A673 (cell line): ENCODE results near the gene MMD. TPM values are rescaled to one million over a fixed set of nuclear protein-coding genes. Genes with fewer than 3 reads are reported as not detected.

Source experiments
- BruUV-seq: library from RNA; stranded (reverse); fragments of 400-500 nt; replicated peaks from 2 replicates; lab custom pipeline; 2021; lab: Mats Ljungman, UMichigan
- CTCF ChIA-PET: fragments of 300-600 bp; sonication (Branson Sonifier 250); formaldehyde crosslinking; loops from one replicate; lab custom pipeline; 2022; ENCODE audit warnings: antibody characterized with exemption; lab: Charles Lee
- POLR2A ChIA-PET: fragments of 300-600 bp; sonication (Branson Sonifier 250); formaldehyde crosslinking; loops from one replicate; lab custom pipeline; 2022; ENCODE audit warnings: antibody characterized with exemption; ENCODE audit not compliant: low non-redundant PET; lab: Charles Lee
- DNase-seq: peaks from one replicate; pipeline ENCODE4 v3.0.0-alpha.2; 2015; ENCODE audit warnings: low spot score
- H3K27ac ChIP-seq: fragments of 200-600 bp; sonication (generic); 2 replicates; pipeline ENCODE4 v1.5.1; 2016; ENCODE audit warnings: mixed run types, low read depth, mild to moderate bottlenecking, mixed read lengths, antibody characterized with exemption, low read length; ENCODE audit not compliant: poor library complexity, severe bottlenecking
- H3K27me3 ChIP-seq: fragments of 200-600 bp; sonication (generic); replicated peaks from 2 replicates; pipeline ENCODE4 v1.6.1; 2017; ENCODE audit warnings: mixed run types, low read depth, mild to moderate bottlenecking, mixed read lengths, antibody characterized with exemption, low read length; ENCODE audit not compliant: insufficient read depth, poor library complexity
- H3K36me3 ChIP-seq: fragments of 200-600 bp; sonication (generic); 2 replicates; pipeline ENCODE4 v1.6.1; 2016; ENCODE audit warnings: mixed run types, mild to moderate bottlenecking, mixed read lengths, antibody characterized with exemption, low read length; ENCODE audit not compliant: insufficient read depth, poor library complexity, severe bottlenecking
- H3K4me1 ChIP-seq: fragments of 200-600 bp; sonication (generic); 2 replicates; pipeline ENCODE4 v1.6.1; 2017; ENCODE audit warnings: mixed run types, mild to moderate bottlenecking, mixed read lengths, antibody characterized with exemption, low read length; ENCODE audit not compliant: insufficient read depth, poor library complexity, severe bottlenecking
- H3K4me3 ChIP-seq: fragments of 200-600 bp; sonication (generic); 2 replicates; pipeline ENCODE4 v1.5.1; 2016; ENCODE audit warnings: low read depth, mixed run types, mild to moderate bottlenecking, mixed read lengths, low read length; ENCODE audit not compliant: poor library complexity, severe bottlenecking
- H3K9me3 ChIP-seq: fragments of 200-600 bp; sonication (generic); 2 replicates; pipeline ENCODE4 v1.6.1; 2016; ENCODE audit warnings: mixed run types, low read depth, mild to moderate bottlenecking, mixed read lengths, antibody characterized with exemption, low read length; ENCODE audit not compliant: poor library complexity, severe bottlenecking
- EZH2 ChIP-seq: fragments of 200-600 bp; sonication (generic); IDR thresholded peaks from 2 replicates; pipeline ENCODE4 v1.6.1; 2017; ENCODE audit warnings: borderline replicate concordance, low read depth, mild to moderate bottlenecking, mixed read lengths, antibody characterized with exemption, low read length; ENCODE audit not compliant: poor library complexity, severe bottlenecking
- intact Hi-C: fragments of 100-400 bp; cut with micrococcal nuclease; formaldehyde crosslinking; loops from one replicate; pipeline ENCODE4 v1.10.0; 2022; ENCODE audit not compliant: unreplicated experiment
- total RNA-seq: library from RNA; stranded (reverse); gene quantifications from 2 replicates; pipeline ENCODE4 v1.2.3, GENCODE V29; 2021
- TF ChIP-seq, protein P1 (sequence below): fragments of 300-800, 200-600 bp; sonication (generic); conservative IDR thresholded peaks from 2 replicates; pipeline ENCODE4 v1.5.1; 2017; ENCODE audit warnings: low read depth, mild to moderate bottlenecking, antibody characterized with exemption, low read length, moderate library complexity, mixed read lengths

Gene MMD
- total RNA-seq, 1 experiment from 2014 or later = 24.9 TPM

DNA sequence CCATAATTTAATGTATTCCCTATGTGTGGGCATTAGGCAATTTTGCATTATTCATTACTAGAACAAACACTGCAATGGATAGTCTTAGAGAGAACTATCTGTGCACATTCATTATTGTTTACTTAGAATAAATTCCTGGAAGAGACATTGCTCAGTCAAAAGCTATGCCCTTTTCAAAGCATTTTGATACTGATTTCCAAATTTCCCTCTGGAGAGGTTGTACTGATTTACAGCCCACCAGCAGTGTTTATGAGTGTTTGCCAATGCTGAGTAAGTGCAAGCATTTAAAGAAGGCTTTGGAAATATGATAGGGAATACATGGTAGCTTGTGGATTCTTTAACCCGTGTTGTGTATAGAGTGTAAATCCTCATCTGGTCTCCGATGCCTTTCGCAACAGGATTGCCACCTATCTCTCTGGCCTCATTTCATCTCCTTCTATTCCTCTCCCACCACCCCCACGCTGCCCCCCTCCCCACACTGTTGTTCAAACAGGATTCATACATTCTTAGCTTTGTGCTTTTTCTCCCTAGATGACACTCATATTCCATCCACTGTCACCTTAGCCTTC is 33.4 kb upstream of the MMD start:
- ChIA-PET POLR2A (no interaction called here), CTCF (interaction anchor here (0.6 kb wide), 1 partner anchor 300 kb away, joined by 3 read pairs; no protein-coding TSS in a partner anchor)
- intact Hi-C loops = loop anchor here (5.0 kb wide), 1 partner anchor 248 kb away; no protein-coding TSS in a partner anchor
- H3K36me3 ChIP-seq = no peaks in the 10 kb centered on the region
- no TSS peak for BruUV-seq
- peaks cover 54% of the 10 kb centered on the region for H3K4me1 ChIP-seq
- peak; percentile 60 for DNase-seq
- no peak overlapping the region for H3K27ac ChIP-seq
- no peaks in the 10 kb centered on the region for H3K27me3 ChIP-seq
- no peak for TF ChIP-seq EZH2
- TF ChIP-seq, protein P1, sequence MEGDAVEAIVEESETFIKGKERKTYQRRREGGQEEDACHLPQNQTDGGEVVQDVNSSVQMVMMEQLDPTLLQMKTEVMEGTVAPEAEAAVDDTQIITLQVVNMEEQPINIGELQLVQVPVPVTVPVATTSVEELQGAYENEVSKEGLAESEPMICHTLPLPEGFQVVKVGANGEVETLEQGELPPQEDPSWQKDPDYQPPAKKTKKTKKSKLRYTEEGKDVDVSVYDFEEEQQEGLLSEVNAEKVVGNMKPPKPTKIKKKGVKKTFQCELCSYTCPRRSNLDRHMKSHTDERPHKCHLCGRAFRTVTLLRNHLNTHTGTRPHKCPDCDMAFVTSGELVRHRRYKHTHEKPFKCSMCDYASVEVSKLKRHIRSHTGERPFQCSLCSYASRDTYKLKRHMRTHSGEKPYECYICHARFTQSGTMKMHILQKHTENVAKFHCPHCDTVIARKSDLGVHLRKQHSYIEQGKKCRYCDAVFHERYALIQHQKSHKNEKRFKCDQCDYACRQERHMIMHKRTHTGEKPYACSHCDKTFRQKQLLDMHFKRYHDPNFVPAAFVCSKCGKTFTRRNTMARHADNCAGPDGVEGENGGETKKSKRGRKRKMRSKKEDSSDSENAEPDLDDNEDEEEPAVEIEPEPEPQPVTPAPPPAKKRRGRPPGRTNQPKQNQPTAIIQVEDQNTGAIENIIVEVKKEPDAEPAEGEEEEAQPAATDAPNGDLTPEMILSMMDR = no peak
- H3K4me3 ChIP-seq = no peak overlapping the region
- no peaks in the 10 kb centered on the region for H3K9me3 ChIP-seq

DNA sequence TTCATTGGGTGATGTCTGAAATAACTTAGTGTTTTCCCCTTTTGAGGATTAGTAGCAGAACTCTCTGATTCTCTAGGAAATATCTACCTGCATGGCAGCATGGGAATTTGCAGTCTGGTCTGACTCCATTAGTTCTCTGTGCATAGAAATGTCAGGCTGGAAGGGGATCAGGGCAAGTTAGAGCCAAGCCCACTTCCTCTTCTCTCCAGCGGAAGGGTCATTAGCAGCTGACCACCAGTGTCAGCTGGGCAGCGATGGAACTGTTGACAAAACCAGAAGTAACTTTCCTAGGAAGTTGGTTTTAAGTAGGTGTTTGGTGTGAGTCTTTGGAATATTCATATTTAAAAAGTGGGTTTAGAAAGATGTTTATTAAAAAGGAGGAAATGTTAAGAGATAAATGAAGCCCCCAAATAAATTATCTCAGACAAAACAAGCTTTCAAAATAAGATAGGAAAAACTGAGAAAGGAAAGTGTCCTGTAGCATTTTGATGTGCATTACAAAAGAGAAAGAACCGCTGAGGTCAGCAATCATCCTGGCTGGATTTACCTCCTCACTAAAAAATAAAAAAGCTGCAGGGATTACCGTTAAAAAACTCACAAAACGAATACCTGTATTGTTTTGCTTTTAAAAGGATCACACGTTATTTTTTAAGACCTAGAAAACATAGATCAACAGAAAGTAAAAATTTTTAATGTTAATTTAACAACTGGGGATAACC is 32.4 kb upstream of the MMD start:
- Histone ChIP-seq H3K27me3 (no peaks in the 10 kb centered on the region), H3K36me3 (no peaks in the 10 kb centered on the region), H3K4me1 (peaks cover 56% of the 10 kb centered on the region), H3K4me3 (no peak overlapping the region), H3K9me3 (no peaks in the 10 kb centered on the region), H3K27ac (no peak overlapping the region)
- ChIA-PET CTCF (no interaction called here), POLR2A (no interaction called here)
- DNase-seq = no peak
- TF ChIP-seq, protein P1 = no peak
- no peak for TF ChIP-seq EZH2
- BruUV-seq = no TSS peak
- intact Hi-C loops = loop anchor here (5.0 kb wide), 1 partner anchor 247 kb away; no protein-coding TSS in a partner anchor

DNA sequence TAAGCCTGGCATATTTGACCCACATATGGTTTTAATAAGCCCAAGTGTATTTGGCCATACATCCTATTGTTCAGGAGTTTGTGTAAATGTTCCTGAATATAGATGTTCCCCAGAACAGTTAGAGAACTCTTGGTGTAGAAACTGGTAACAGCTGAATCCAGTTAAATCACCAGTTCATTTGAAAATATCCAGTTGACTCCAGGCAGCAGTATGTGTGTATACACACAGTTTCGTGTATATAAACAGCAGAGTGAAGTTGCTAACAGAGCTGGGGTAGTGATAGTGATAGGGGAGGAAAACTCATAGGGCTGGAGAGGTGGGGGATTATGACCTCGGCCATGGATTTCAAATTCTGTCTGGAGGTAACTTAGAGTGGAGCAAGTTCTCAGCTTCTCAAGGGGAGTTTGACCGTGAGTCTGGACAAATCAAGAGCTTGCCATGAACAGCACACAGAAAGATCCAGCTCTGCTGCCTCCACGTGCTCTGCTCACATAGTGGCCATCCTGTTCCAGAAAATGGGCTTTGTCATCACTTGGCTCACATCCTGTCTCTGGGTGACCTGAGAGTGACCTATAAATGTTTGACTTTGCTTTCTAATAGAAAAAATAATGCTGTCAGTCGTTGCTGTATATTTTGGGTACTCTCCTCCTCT is 30.6 kb upstream of the MMD start:
- H3K9me3 ChIP-seq = no peaks in the 10 kb centered on the region
- POLR2A ChIA-PET = interaction anchor here (0.6 kb wide), 1 partner anchor 247 kb away, joined by 7 read pairs; no protein-coding TSS in a partner anchor
- CTCF ChIA-PET = interaction anchor here (0.6 to 0.7 kb wide), 2 partner anchors 41 to 265 kb away, joined by 5 to 10 read pairs; no protein-coding TSS in a partner anchor
- BruUV-seq = no TSS peak
- no peak overlapping the region for H3K4me3 ChIP-seq
- intact Hi-C loops = loop anchor here (5.0 kb wide), 1 partner anchor 245 kb away; no protein-coding TSS in a partner anchor
- no peaks in the 10 kb centered on the region for H3K36me3 ChIP-seq
- TF ChIP-seq EZH2 = no peak
- TF ChIP-seq, protein P1 = no peak
- no peaks in the 10 kb centered on the region for H3K27me3 ChIP-seq
- no peak overlapping the region for H3K27ac ChIP-seq
- peak; percentile 63 for DNase-seq
- H3K4me1 ChIP-seq = peaks cover 62% of the 10 kb centered on the region
